Measurements from ENCODE around the gene LIMS2.
A peak's percentile ranks its signal among the peaks of the same experiment; 100 is the strongest.

The LIMS2 gene

GRCh38 chr2:127706215-127706990, 31.1 kb upstream of the LIMS2 start:
- TF ChIP-seq, protein P1, sequence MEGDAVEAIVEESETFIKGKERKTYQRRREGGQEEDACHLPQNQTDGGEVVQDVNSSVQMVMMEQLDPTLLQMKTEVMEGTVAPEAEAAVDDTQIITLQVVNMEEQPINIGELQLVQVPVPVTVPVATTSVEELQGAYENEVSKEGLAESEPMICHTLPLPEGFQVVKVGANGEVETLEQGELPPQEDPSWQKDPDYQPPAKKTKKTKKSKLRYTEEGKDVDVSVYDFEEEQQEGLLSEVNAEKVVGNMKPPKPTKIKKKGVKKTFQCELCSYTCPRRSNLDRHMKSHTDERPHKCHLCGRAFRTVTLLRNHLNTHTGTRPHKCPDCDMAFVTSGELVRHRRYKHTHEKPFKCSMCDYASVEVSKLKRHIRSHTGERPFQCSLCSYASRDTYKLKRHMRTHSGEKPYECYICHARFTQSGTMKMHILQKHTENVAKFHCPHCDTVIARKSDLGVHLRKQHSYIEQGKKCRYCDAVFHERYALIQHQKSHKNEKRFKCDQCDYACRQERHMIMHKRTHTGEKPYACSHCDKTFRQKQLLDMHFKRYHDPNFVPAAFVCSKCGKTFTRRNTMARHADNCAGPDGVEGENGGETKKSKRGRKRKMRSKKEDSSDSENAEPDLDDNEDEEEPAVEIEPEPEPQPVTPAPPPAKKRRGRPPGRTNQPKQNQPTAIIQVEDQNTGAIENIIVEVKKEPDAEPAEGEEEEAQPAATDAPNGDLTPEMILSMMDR (IDR thresholded peaks at IDR 0.05; ENCODE audit: low read depth, low read length) = no peak

GRCh38 chr2:127705391-127706065, 30.2 kb upstream of the LIMS2 start:
- H3K4me3 ChIP-seq (replicated peaks in 1 of 2; ENCODE audit: low read depth in 2 of 2, low read length in 2 of 2) = no peak overlapping the region
- TF ChIP-seq, protein P1 (IDR thresholded peaks at IDR 0.05; ENCODE audit: low read depth, low read length) = no peak
- peak in 1 of 2 donors; percentile 81 for DNase-seq (ENCODE audit: low read depth in 2 of 2)

More at GRCh38 chr2:127706215-127706990, 31.1 kb upstream of the LIMS2 start:
- no peak for DNase-seq (ENCODE audit: low read depth in 2 of 2)
- H3K4me3 ChIP-seq (replicated peaks in 1 of 2; ENCODE audit: low read depth in 2 of 2, low read length in 2 of 2) = no peak overlapping the region

DNA sequence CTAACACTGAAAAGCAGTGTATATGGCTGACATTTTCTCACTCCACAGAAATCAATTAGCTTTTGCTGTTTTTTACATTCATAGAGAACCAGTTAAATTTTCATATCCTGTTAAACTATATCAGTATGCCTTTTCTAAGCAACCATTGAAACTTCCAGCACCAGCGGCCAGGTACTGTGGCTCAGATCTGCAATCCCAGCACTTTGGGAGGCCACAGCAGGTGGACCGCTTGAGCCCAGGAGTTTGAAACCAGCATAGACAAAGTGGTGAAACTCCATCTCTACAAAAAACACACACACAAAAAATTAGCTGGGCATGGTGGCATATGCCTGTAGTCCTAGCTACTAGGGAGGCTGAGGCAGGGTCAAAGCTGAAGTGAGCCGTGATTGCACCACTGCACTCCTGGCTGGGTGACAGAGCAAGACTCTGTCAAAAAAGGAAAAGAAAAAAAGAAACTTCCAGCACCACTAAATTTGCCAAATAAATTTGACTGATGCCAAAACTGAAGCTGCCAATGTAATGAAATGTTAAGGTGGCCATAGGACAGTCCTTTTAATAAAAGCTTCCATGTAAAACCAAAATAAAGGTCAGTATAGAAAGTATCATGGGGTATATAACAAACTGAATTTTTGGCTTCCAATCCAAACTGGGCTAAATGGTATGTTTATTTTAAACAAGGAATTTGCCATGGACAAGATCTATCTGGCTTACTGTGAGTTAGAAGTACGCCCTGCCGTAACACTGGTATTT, 29.5 kb upstream of the LIMS2 start:
- TF ChIP-seq, protein P1 (IDR thresholded peaks at IDR 0.05; ENCODE audit: low read depth, low read length) = no peak
- H3K4me3 ChIP-seq (replicated peaks in 1 of 2; ENCODE audit: low read depth in 2 of 2, low read length in 2 of 2) = no peak overlapping the region
- peak in 1 of 2 donors; percentile 51 for DNase-seq (ENCODE audit: low read depth in 2 of 2)

DNA sequence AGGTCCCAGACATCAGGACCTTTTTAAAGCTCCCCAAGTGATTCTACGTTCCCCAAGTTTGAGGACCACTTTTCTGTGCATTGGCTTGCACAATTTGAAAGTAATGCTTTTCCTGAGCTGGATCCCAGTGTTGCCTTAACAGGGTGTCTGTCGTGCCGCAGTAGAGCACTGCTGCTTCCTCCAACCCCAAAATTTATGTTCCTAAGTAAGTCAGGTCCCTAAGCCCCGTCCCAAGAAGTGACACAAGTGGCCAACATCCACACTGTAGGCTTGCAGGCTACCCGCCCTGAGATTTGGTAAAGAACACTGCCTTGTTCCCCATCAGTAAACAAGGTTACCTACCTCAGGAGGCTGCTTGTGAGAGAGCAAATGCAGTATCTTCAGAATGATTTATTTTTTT, 28.0 kb upstream of the LIMS2 start:
- TF ChIP-seq, protein P1 (IDR thresholded peaks at IDR 0.05; ENCODE audit: low read depth, low read length) = no peak
- no peak overlapping the region for H3K4me3 ChIP-seq (replicated peaks in 1 of 2; ENCODE audit: low read depth in 2 of 2, low read length in 2 of 2)
- no peak for DNase-seq (ENCODE audit: low read depth in 2 of 2)

DNA sequence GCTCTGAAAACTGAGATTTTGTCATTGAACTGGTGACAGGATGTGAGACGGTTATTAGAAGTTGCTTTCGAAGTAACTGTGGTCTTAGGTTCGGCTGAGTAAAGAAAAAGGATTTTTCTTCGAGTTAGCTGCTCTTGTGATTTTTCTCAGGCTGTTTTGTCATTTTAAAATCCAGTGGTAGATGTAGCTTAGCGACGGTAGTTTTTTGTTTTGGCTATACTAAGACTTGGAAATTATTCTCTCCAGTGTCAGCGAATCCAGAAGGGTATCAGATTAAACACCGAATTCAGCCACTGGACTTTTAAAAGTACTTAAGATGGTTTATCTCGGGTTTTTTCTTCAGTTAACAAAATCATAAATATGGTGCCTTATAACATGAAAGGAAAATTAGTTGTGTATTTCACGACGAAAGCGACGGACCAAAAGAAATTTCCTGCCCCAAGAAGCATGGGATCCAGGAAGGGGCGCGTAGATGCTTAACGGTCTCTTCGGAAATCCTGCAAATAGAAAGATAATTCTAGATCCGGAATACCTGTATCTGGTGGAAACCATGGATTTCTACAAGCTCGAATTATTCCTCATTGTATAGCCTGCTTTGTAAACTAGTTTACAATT, 27.2 kb upstream of the LIMS2 start:
- TF ChIP-seq, protein P1 (IDR thresholded peaks at IDR 0.05; ENCODE audit: low read depth, low read length) = no peak
- H3K4me3 ChIP-seq (replicated peaks in 1 of 2; ENCODE audit: low read depth in 2 of 2, low read length in 2 of 2) = peak overlapping the region; percentile 34 to 65
- DNase-seq (ENCODE audit: low read depth in 2 of 2) = no peak

GRCh38 chr2:127701651-127702394, 26.5 kb upstream of the LIMS2 start:
- H3K4me3 ChIP-seq (replicated peaks in 1 of 2; ENCODE audit: low read depth in 2 of 2, low read length in 2 of 2) = peak overlapping the region; percentile 53 to 65
- DNase-seq (ENCODE audit: low read depth in 2 of 2) = peak; percentile 71 to 75
- TF ChIP-seq, protein P1 (IDR thresholded peaks at IDR 0.05; ENCODE audit: low read depth, low read length) = no peak
